Measurements from ENCODE around the gene SLC1A3.

- TF ChIP-seq CTCF (IDR thresholded peaks at IDR 0.05) (no peak), POLR2A (IDR thresholded peaks at IDR 0.05) (no peak)
Measured at GRCh38 chr5:36632363-36632664, 25.9 kb downstream of the SLC1A3 start.
